Thyroid gland (tissue), 4 donors: ENCODE measurements around the gene CREM. TPM values are rescaled to one million over a fixed set of nuclear protein-coding genes. Genes with fewer than 3 reads are reported as not detected.

Source experiments
- DNase-seq, 2 donors: peaks; one replicate each; pipeline ENCODE4 v3.0.0-alpha.2; 2019
- H3K27ac ChIP-seq, 3 donors: fragments of 200-600 bp; sonication (generic); 1 replicate in 2 of 3; 2 replicates in 1 of 3; pipeline ENCODE4 v1.5.1; 2016 to 2019; ENCODE audit warnings: mild to moderate bottlenecking in 1 of 3, moderate library complexity in 1 of 3
- H3K27me3 ChIP-seq: fragments of 200-600 bp; sonication (generic); one replicate; pipeline ENCODE4 v1.5.1; 2019
- H3K36me3 ChIP-seq, 2 donors: fragments of 200-600 bp; sonication (generic); one replicate each; pipeline ENCODE4 v1.5.1; 2016 to 2019
- H3K4me1 ChIP-seq, 2 donors: fragments of 200-600 bp; sonication (generic); one replicate each; pipeline ENCODE4 v1.5.1; 2017 to 2019
- H3K4me3 ChIP-seq, 3 donors: fragments of 200-600 bp; sonication (generic); replicated peaks in 1 of 3; 1 replicate in 2 of 3; 2 replicates in 1 of 3; pipeline ENCODE4 v1.5.1; 2016; ENCODE audit warnings: mild to moderate bottlenecking in 1 of 3
- H3K9me3 ChIP-seq: fragments of 200-600 bp; sonication (generic); one replicate; pipeline ENCODE4 v1.5.1; 2017
- CTCF ChIP-seq, 6 experiments: fragments of 200-600 bp in 3 of 6; fragments of 450-650 bp in 3 of 6; sonication (generic) in 3 of 6; IDR thresholded peaks; one replicate each; pipeline ENCODE4 v1.5.1; 2016 to 2019; ENCODE audit warnings: antibody characterized with exemption in 6 of 6, mild to moderate bottlenecking in 2 of 6, inconsistent platforms in 1 of 6, moderate library complexity in 1 of 6
- POLR2A ChIP-seq, 2 donors: fragments of 450-650 bp; IDR thresholded peaks; one replicate each; pipeline ENCODE4 v1.6.1; 2017; ENCODE audit warnings: antibody characterized with exemption in 2 of 2, mild to moderate bottlenecking in 2 of 2, moderate library complexity in 1 of 2
- WGBS, 2 donors: methylation state at CpG; one replicate each; pipeline ENCODE4 v1.1.5; 2017; 5-methylcytosine and 5-hydroxymethylcytosine counted together
- intact Hi-C: fragments of 100-400 bp; cut with DNase I; formaldehyde crosslinking; loops from one replicate; pipeline ENCODE4 v1.15.1; 2023
- total RNA-seq, 4 donors: library from RNA; depleted of rRNA; stranded (reverse); fragments of >200 nt; gene quantifications; one replicate each; pipeline ENCODE4 v1.2.3, GENCODE V29; 2016

CREM gene
- total RNA-seq, 4 donors from 2014 or later: 39.9 to 64.4 (median 50.5) TPM

DNA sequence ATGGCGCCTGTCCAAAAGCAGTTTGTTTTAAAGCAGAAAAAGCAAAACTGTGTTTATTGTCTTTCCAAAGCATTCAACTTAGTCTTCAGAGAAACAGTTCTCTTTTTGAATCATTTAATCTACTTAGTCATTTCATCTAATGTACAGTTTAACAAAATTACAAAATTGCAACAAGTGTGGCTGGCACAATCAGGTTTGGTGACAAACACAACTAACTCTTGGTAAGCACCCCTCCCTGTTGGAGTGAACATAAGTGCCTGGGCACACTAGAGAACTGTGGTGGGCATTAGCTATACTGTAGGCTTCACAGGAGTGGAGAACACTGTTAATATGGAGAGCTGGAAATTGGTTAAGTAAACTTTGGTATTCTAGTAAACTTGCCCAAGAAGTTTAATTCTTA lies 6.9 kb downstream of the CREM start:
- WGBS, 2 donors: 31 to 97% methylated on average over 1 of the region's 1 CpG

GRCh38 chr10:35135861-35136260 lies 9.2 kb downstream of the CREM start:
- Histone ChIP-seq H3K4me3 (no peak overlapping the region), H3K27ac (no peak overlapping the region), H3K9me3 (no peaks in the 10 kb centered on the region), H3K4me1 (peaks cover 2 to 3% of the 10 kb centered on the region in 2 donors), H3K36me3 (no peaks in the 10 kb centered on the region), H3K27me3 (no peaks in the 10 kb centered on the region)
- intact Hi-C loops: no loop called here
- no peak for DNase-seq
- WGBS, 2 donors: 74 to 83% methylated on average over 5 of the region's 5 CpGs
- TF ChIP-seq CTCF (IDR thresholded peaks at IDR 0.05) (no peak), POLR2A (IDR thresholded peaks at IDR 0.05) (no peak)

More for the DNA sequence above, 6.9 kb downstream of the CREM start:
- intact Hi-C loops: no loop called here
- H3K27me3 ChIP-seq: no peaks in the 10 kb centered on the region
- H3K27ac ChIP-seq: no peak overlapping the region
- TF ChIP-seq CTCF (IDR thresholded peaks at IDR 0.05) (no peak), POLR2A (IDR thresholded peaks at IDR 0.05) (no peak)
- no peaks in the 10 kb centered on the region for H3K36me3 ChIP-seq
- no peak for DNase-seq
- no peak overlapping the region for H3K4me3 ChIP-seq
- H3K4me1 ChIP-seq: peaks cover 16 to 25% of the 10 kb centered on the region in 2 donors
- no peaks in the 10 kb centered on the region for H3K9me3 ChIP-seq

DNA sequence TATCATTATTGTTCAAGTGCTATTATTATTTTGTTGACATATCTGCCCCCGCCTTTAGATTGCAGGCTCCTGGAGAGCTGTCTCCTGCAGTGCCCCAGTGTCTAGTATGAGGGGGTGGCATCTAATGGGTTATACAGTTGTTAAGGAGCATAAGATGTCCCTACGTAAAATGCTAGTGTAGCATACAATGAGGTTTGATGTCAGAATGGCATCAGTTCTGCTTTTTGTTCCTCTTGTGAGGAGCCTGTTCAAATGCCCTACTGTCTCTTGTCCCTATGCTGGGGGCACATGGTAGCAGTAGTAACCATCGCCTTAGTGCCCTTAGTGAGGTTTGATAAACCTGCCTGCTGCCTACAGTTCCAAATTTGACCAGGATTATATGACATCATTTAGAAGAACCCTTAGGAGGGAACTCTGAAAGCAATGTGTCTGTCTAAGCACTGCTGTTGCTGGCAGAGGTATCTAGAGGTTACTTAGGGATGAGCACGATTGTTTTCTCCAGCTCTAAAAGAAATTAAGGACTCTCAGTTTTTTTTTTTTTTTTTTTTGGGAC lies 9.7 kb downstream of the CREM start:
- no peak for DNase-seq
- Histone ChIP-seq H3K27ac (no peak overlapping the region), H3K9me3 (no peaks in the 10 kb centered on the region), H3K27me3 (no peaks in the 10 kb centered on the region), H3K4me1 (peaks cover 0 to under 1% of the 10 kb centered on the region in 2 donors), H3K4me3 (no peak overlapping the region), H3K36me3 (no peaks in the 10 kb centered on the region)
- 77 to 88% methylated on average over 4 of the region's 4 CpGs for WGBS, 2 donors
- intact Hi-C loops: no loop called here
- no peak for TF ChIP-seq CTCF (IDR thresholded peaks at IDR 0.05)
- no peak for TF ChIP-seq POLR2A (IDR thresholded peaks at IDR 0.05)

DNA sequence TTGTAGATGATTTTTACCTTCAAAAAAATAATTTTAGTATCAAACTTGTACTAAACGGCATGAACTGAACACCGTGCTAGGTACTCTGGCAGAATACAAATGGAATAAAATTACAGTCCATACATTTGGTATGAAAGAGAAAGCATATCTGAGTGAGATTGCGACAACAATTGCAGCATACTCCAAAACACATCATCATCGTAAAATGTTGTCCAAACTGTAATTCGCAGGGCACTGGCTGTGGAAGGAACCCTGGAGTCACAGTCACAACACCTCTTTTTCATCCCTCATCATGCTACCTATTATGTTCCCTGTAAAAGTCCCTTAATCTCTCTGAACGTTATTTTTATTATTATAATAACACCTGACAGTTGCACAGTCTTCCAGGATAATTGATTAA lies 13.5 kb downstream of the CREM start:
- TF ChIP-seq POLR2A (IDR thresholded peaks at IDR 0.05) (no peak), CTCF (IDR thresholded peaks at IDR 0.05) (no peak)
- intact Hi-C loops: no loop called here
- DNase-seq: no peak
- no peaks in the 10 kb centered on the region for H3K27me3 ChIP-seq
- no peaks in the 10 kb centered on the region for H3K4me1 ChIP-seq
- 95 to 97% methylated on average over 6 of the region's 6 CpGs for WGBS, 2 donors
- H3K4me3 ChIP-seq: no peak overlapping the region
- no peaks in the 10 kb centered on the region for H3K9me3 ChIP-seq
- H3K36me3 ChIP-seq: no peaks in the 10 kb centered on the region
- H3K27ac ChIP-seq: no peak overlapping the region

GRCh38 chr10:35140727-35141126 lies 14.1 kb downstream of the CREM start:
- H3K27me3 ChIP-seq: no peaks in the 10 kb centered on the region
- 72 to 76% methylated on average over 3 of the region's 3 CpGs for WGBS, 2 donors
- TF ChIP-seq CTCF (IDR thresholded peaks at IDR 0.05) (no peak), POLR2A (IDR thresholded peaks at IDR 0.05) (no peak)
- no peak for DNase-seq
- H3K9me3 ChIP-seq: no peaks in the 10 kb centered on the region
- H3K4me3 ChIP-seq: no peak overlapping the region
- H3K36me3 ChIP-seq: no peaks in the 10 kb centered on the region
- H3K4me1 ChIP-seq: no peaks in the 10 kb centered on the region
- H3K27ac ChIP-seq: no peak overlapping the region
- intact Hi-C loops: no loop called here
